GM10248 (cell line): ENCODE results near the gene TANC2.

Source experiments
- CTCF ChIA-PET: fragments of 300-600 bp; sonication (Branson Sonifier 250); formaldehyde crosslinking; extraction: SDS; loops from one replicate; lab custom pipeline; 2021; ENCODE audit warnings: antibody characterized with exemption; lab: Yijun Ruan, JAX
- POLR2A ChIA-PET: fragments of 350-650 bp; sonication (Branson Sonifier 250); formaldehyde crosslinking; extraction: SDS; loops from one replicate; lab custom pipeline; 2020; ENCODE audit warnings: antibody characterized with exemption; lab: Yijun Ruan, JAX
- DNase-seq: peaks from one replicate; pipeline ENCODE4 v3.0.0; 2012; ENCODE audit errors: extremely low spot score
- CTCF ChIP-seq: IDR thresholded peaks from 2 replicates; pipeline ENCODE4 v1.5.1; 2012; ENCODE audit warnings: mild to moderate bottlenecking, low read depth; ENCODE audit errors: extremely low read depth, missing control alignments, control extremely low read depth

TANC2 gene

GRCh38 chr17:62950067-62950466 is 16.0 kb upstream of the TANC2 start:
- no peak for DNase-seq
- POLR2A ChIA-PET = no interaction called here
- no peak for TF ChIP-seq CTCF
- CTCF ChIA-PET = interaction anchor here (0.9 to 1.4 kb wide), 2 partner anchors 15 to 19 kb away, joined by 3 read pairs; no protein-coding TSS in a partner anchor

GRCh38 chr17:62955841-62956352 is 10.1 kb upstream of the TANC2 start:
- TF ChIP-seq CTCF = no peak
- no peak for DNase-seq
- ChIA-PET POLR2A (no interaction called here), CTCF (no interaction called here)

GRCh38 chr17:62963296-62963695 is 2.7 kb upstream of the TANC2 start:
- ChIA-PET POLR2A (no interaction called here), CTCF (interaction anchor here (0.7 kb wide), 1 partner anchor 15 kb away, joined by 3 read pairs; no protein-coding TSS in a partner anchor)
- DNase-seq = no peak
- TF ChIP-seq CTCF = no peak

GRCh38 chr17:62964506-62964905 is 1.5 kb upstream of the TANC2 start:
- CTCF ChIA-PET = interaction anchor here (0.9 kb wide), 1 partner anchor 15 kb away, joined by 3 read pairs; no protein-coding TSS in a partner anchor
- no peak for DNase-seq
- no peak for TF ChIP-seq CTCF
- POLR2A ChIA-PET = interaction anchor here (0.6 kb wide), 1 partner anchor 231 kb away, joined by 8 read pairs; no protein-coding TSS in a partner anchor

GRCh38 chr17:62965174-62965685 is 805 bp upstream of the TANC2 start:
- no peak for DNase-seq
- ChIA-PET CTCF (interaction anchor here (0.9 to 1.0 kb wide), 3 partner anchors 16 to 543 kb away, joined by 3 read pairs; no protein-coding TSS in a partner anchor), POLR2A (no interaction called here)
- TF ChIP-seq CTCF = no peak

GRCh38 chr17:62966426-62967204 is 580 bp downstream of the TANC2 start:
- peak; percentile 18 for DNase-seq
- CTCF ChIA-PET = interaction anchor here (1.0 kb wide), 1 partner anchor 256 kb away, joined by 3 read pairs; no protein-coding TSS in a partner anchor
- POLR2A ChIA-PET = interaction anchor here (0.6 kb wide), 1 partner anchor 29 kb away, joined by 3 read pairs; no protein-coding TSS in a partner anchor
- TF ChIP-seq CTCF = no peak
